ENCODE measurements around the gene ASPSCR1. TPM values are rescaled to one million over a fixed set of nuclear protein-coding genes. Genes with fewer than 3 reads are reported as not detected.

The ASPSCR1 gene
- total RNA-seq, 4 donors from 2014 or later, result 10.1 to 21.0 (median 17.1) TPM

GRCh38 chr17:82050761-82051641 is 73.6 kb downstream of the ASPSCR1 start:
- peak overlapping the region; percentile 77 to 88 (median 86) for H3K27ac ChIP-seq
- no peaks in the 10 kb centered on the region for H3K27me3 ChIP-seq
- H3K4me1 ChIP-seq, result peaks cover 28 to 51% (median 36%) of the 10 kb centered on the region in 3 donors
- WGBS, 2 donors, result 1% methylated on average over 14 of the region's 79 CpGs; no CpG with 5 or more reads in 1 of the 2 donors
- DNase-seq, result no peak
- TF ChIP-seq CTCF (IDR thresholded peaks at IDR 0.05), result no peak
- TF ChIP-seq POLR2A (IDR thresholded peaks at IDR 0.05), result no peak
- peaks cover 16 to 69% (median 23%) of the 10 kb centered on the region in 3 donors for H3K36me3 ChIP-seq
- H3K4me3 ChIP-seq, result peak overlapping the region; percentile 72 to 83 (median 80)
- no peaks in the 10 kb centered on the region for H3K9me3 ChIP-seq
- intact Hi-C loops (cut with DNase I), result no loop called here

GRCh38 chr17:82051776-82052637 is 74.6 kb downstream of the ASPSCR1 start, which contains the start of the genes GPS1 and RFNG:
Gene GPS1 (plus strand): TSS chr17:82051898. CDS start chr17:82051932, 34 bp downstream.
Gene RFNG (minus strand): TSS chr17:82051811. CDS start chr17:82051766, 45 bp downstream.
- intact Hi-C loops (cut with DNase I), result no loop called here
- peak in 2 of 4 donors; percentile 22 to 27 for TF ChIP-seq POLR2A (IDR thresholded peaks at IDR 0.05)
- TF ChIP-seq CTCF (IDR thresholded peaks at IDR 0.05), result no peak
- H3K4me3 ChIP-seq, result peak within 1 kb of the TSS; percentile 72 to 83 (median 80)
- H3K9me3 ChIP-seq, result no peaks in the 10 kb centered on the region
- WGBS, 2 donors, result no CpG with 5 or more reads among the region's 94 CpGs
- H3K4me1 ChIP-seq, result peaks cover 28 to 51% (median 36%) of the 10 kb centered on the region in 3 donors
- no peak for DNase-seq
- peak within 1 kb of the TSS; percentile 77 to 88 (median 86) for H3K27ac ChIP-seq
- H3K27me3 ChIP-seq, result no peaks in the 10 kb centered on the region
- peaks cover 26 to 74% (median 33%) of the 10 kb centered on the region in 3 donors for H3K36me3 ChIP-seq

GRCh38 chr17:82052638-82053059 is 75.2 kb downstream of the ASPSCR1 start:
- TF ChIP-seq POLR2A (IDR thresholded peaks at IDR 0.05) (no peak), CTCF (IDR thresholded peaks at IDR 0.05) (no peak)
- DNase-seq, result no peak
- H3K9me3 ChIP-seq, result no peaks in the 10 kb centered on the region
- H3K4me1 ChIP-seq, result peaks cover 28 to 51% (median 36%) of the 10 kb centered on the region in 3 donors
- intact Hi-C loops (cut with DNase I), result no loop called here
- H3K4me3 ChIP-seq, result peak overlapping the region; percentile 72 to 83 (median 80)
- H3K27me3 ChIP-seq, result no peaks in the 10 kb centered on the region
- H3K36me3 ChIP-seq, result peaks cover 32 to 74% (median 34%) of the 10 kb centered on the region in 3 donors
- 27 to 32% methylated on average over 3 of the region's 19 CpGs for WGBS, 2 donors
- peak overlapping the region in 3 of 4 donors; percentile 70 to 88 (median 86) for H3K27ac ChIP-seq

- Histone ChIP-seq H3K27ac (peak overlapping the region in 1 of 4 donors; percentile 70), H3K36me3 (peaks cover 34 to 74% (median 36%) of the 10 kb centered on the region in 3 donors), H3K4me3 (peak overlapping the region; percentile 72 to 83 (median 80)), H3K9me3 (no peaks in the 10 kb centered on the region), H3K4me1 (peaks cover 28 to 51% (median 36%) of the 10 kb centered on the region in 3 donors), H3K27me3 (no peaks in the 10 kb centered on the region)
- no peak for DNase-seq
- WGBS, 2 donors, result 79 to 94% methylated on average over 6 to 12 of the region's 19 CpGs
- intact Hi-C loops (cut with DNase I), result no loop called here
- TF ChIP-seq CTCF (IDR thresholded peaks at IDR 0.05) (no peak), POLR2A (IDR thresholded peaks at IDR 0.05) (no peak)
Measured at GRCh38 chr17:82053130-82053529, 75.7 kb downstream of the ASPSCR1 start.

Data from esophagus squamous epithelium (tissue), 5 donors.